Astrocyte of the spinal cord (primary cell): ENCODE measurements around the gene PLA2G2A.

ENCODE experiments used
- DNase-seq: peaks from one replicate; pipeline ENCODE4 v3.0.0; 2011; ENCODE audit warnings: low read depth, low spot score
- H3K4me3 ChIP-seq: 2 replicates; pipeline ENCODE4 v1.5.1; 2011; ENCODE audit warnings: low read depth, mild to moderate bottlenecking, low read length, moderate library complexity
- CTCF ChIP-seq: IDR thresholded peaks from 2 replicates; pipeline ENCODE4 v1.5.1; 2012; ENCODE audit warnings: low read depth, mild to moderate bottlenecking, low read length, inconsistent platforms
- in situ Hi-C: cut with HindIII; loops from 2 replicates; pipeline ENCODE4 v1.10.0; 2017; ENCODE audit warnings: low sequenced_read_pairs

Gene PLA2G2A

GRCh38 chr1:19963636-19964035 is 15.8 kb downstream of the PLA2G2A start:
- no peak for TF ChIP-seq CTCF
- no peak overlapping the region for H3K4me3 ChIP-seq
- DNase-seq = no peak
- in situ Hi-C loops = no loop called here

GRCh38 chr1:19960591-19960990 is 18.8 kb downstream of the PLA2G2A start:
- in situ Hi-C loops = no loop called here
- no peak for TF ChIP-seq CTCF
- no peak for DNase-seq

GRCh38 chr1:19957779-19958178 is 21.6 kb downstream of the PLA2G2A start:
- peak; percentile 11 for TF ChIP-seq CTCF
- no peak overlapping the region for H3K4me3 ChIP-seq
- DNase-seq = no peak
- in situ Hi-C loops = no loop called here

More at GRCh38 chr1:19960591-19960990, 18.8 kb downstream of the PLA2G2A start:
- no peak overlapping the region for H3K4me3 ChIP-seq

GRCh38 chr1:19955534-19956170 is 23.8 kb downstream of the PLA2G2A start:
- DNase-seq = no peak
- H3K4me3 ChIP-seq = no peak overlapping the region
- no peak for TF ChIP-seq CTCF
- in situ Hi-C loops = no loop called here

GRCh38 chr1:19954059-19954458 is 25.4 kb downstream of the PLA2G2A start:
- H3K4me3 ChIP-seq = no peak overlapping the region
- no peak for TF ChIP-seq CTCF
- in situ Hi-C loops = no loop called here
- no peak for DNase-seq

- peak; percentile 69 for DNase-seq
- in situ Hi-C loops = no loop called here
- H3K4me3 ChIP-seq = no peak overlapping the region
- no peak for TF ChIP-seq CTCF
Observed at GRCh38 chr1:19949016-19949415, 30.4 kb downstream of the PLA2G2A start.
